ENCODE data around the gene PRSS2. TPM values are rescaled to one million over a fixed set of nuclear protein-coding genes. Genes with fewer than 3 reads are reported as not detected.
A peak's percentile ranks its signal among the peaks of the same experiment; 100 is the strongest.

PRSS2 gene
- total RNA-seq, 2 experiments from 2014 or later = not detected

GRCh38 chr7:142796001-142796500 is 25.3 kb downstream of the PRSS2 start:
- peaks cover 86% of the 10 kb centered on the region for H3K36me3 Mint-ChIP-seq (ENCODE audit: low read depth)
- no peaks in the 10 kb centered on the region for H3K27me3 Mint-ChIP-seq
- CTCF ChIA-PET = interaction anchor here (1.8 to 8.3 kb wide), 2 partner anchors 8 to 13 kb away, joined by 5 to 145 read pairs; no protein-coding TSS in a partner anchor
- intact Hi-C loops (cut with micrococcal nuclease) = loop anchor here (5.0 kb wide), 1 partner anchor 414 kb away; no protein-coding TSS in a partner anchor
- peaks cover 48% of the 10 kb centered on the region for H3K4me1 Mint-ChIP-seq (ENCODE audit: low read depth)
- no peak for ATAC-seq
- peak overlapping the region; percentile 97 for H3K27ac Mint-ChIP-seq
- H3K4me3 Mint-ChIP-seq = peak overlapping the region; percentile 100
- TF ChIP-seq CTCF (IDR thresholded peaks at IDR 0.05) = no peak
- DNase-seq = no peak
- H3K9me3 Mint-ChIP-seq = no peaks in the 10 kb centered on the region
- POLR2A ChIA-PET = interaction anchor here (1.6 to 25.3 kb wide), 6 partner anchors 4 to 333 kb away, joined by 5 to 1391 read pairs (median 26); no protein-coding TSS in a partner anchor

GRCh38 chr7:142796501-142797390 is 26.0 kb downstream of the PRSS2 start:
- POLR2A ChIA-PET = interaction anchor here (1.0 to 25.3 kb wide), 16 partner anchors 4 to 488 kb away, joined by 3 to 1391 read pairs (median 8); no protein-coding TSS in a partner anchor
- intact Hi-C loops (cut with micrococcal nuclease) = loop anchor here (5.0 kb wide), 1 partner anchor 414 kb away; no protein-coding TSS in a partner anchor
- DNase-seq (peak; percentile 23), ATAC-seq (no peak)
- Mint-ChIP-seq H3K4me1 (ENCODE audit: low read depth) (peaks cover 52% of the 10 kb centered on the region), H3K27ac (peak overlapping the region; percentile 97), H3K9me3 (no peaks in the 10 kb centered on the region), H3K4me3 (peak overlapping the region; percentile 100), H3K36me3 (ENCODE audit: low read depth) (peaks cover 87% of the 10 kb centered on the region), H3K27me3 (no peaks in the 10 kb centered on the region)
- TF ChIP-seq CTCF (IDR thresholded peaks at IDR 0.05) = no peak
- CTCF ChIA-PET = interaction anchor here (1.1 to 8.3 kb wide), 4 partner anchors 9 to 82 kb away, joined by 4 to 145 read pairs (median 6); no protein-coding TSS in a partner anchor

- peak overlapping the region; percentile 100 for H3K4me3 Mint-ChIP-seq
- H3K27ac Mint-ChIP-seq = peak overlapping the region; percentile 97
These were observed 26.9 kb downstream of the PRSS2 start for GRCh38 chr7:142797391-142798377.

More at GRCh38 chr7:142797391-142798377, 26.9 kb downstream of the PRSS2 start:
- TF ChIP-seq CTCF (IDR thresholded peaks at IDR 0.05) = no peak
- DNase-seq (peak; percentile 62), ATAC-seq (peak; percentile 10)
- intact Hi-C loops (cut with micrococcal nuclease) = loop anchor here (5.0 kb wide), 1 partner anchor 415 kb away; no protein-coding TSS in a partner anchor
- POLR2A ChIA-PET = interaction anchor here (0.6 to 25.3 kb wide), 23 partner anchors 5 to 489 kb away, joined by 3 to 1391 read pairs (median 5); no protein-coding TSS in a partner anchor
- Mint-ChIP-seq H3K4me1 (ENCODE audit: low read depth) (peaks cover 55% of the 10 kb centered on the region), H3K36me3 (ENCODE audit: low read depth) (peaks cover 87% of the 10 kb centered on the region), H3K27me3 (no peaks in the 10 kb centered on the region), H3K9me3 (no peaks in the 10 kb centered on the region)
- CTCF ChIA-PET = interaction anchor here (1.0 to 8.3 kb wide), 8 partner anchors 8 to 263 kb away, joined by 3 to 145 read pairs (median 6); no protein-coding TSS in a partner anchor
